Fibroblast of the aortic adventitia (primary cell): ENCODE measurements around the gene ESPL1. TPM values are rescaled to one million over a fixed set of nuclear protein-coding genes. Genes with fewer than 3 reads are reported as not detected.
A peak's percentile ranks its signal among the peaks of the same experiment; 100 is the strongest.

Experiments
- DNase-seq: peaks from one replicate; pipeline ENCODE4 v3.0.0-alpha.2; 2010; ENCODE audit warnings: low read depth
- H3K4me3 ChIP-seq: 2 replicates; pipeline ENCODE4 v1.5.1; 2011; ENCODE audit warnings: low read depth, mild to moderate bottlenecking, control low read depth, low read length, moderate library complexity
- CTCF ChIP-seq: IDR thresholded peaks from 2 replicates; pipeline ENCODE4 v1.5.1; 2011; ENCODE audit warnings: mild to moderate bottlenecking, low read length, control low read depth, inconsistent platforms; ENCODE audit not compliant: insufficient read depth
- total RNA-seq: library from RNA; depleted of rRNA; stranded (reverse); fragments of >200 nt; gene quantifications from 2 replicates; pipeline ENCODE4 v1.2.3, GENCODE V29; 2012; ENCODE audit warnings: low replicate concordance

Gene ESPL1
- total RNA-seq, 1 donor = 13.5 TPM

- peak overlapping the region; percentile 98 for H3K4me3 ChIP-seq
- DNase-seq = peak; percentile 73
These were observed 31.0 kb downstream of the ESPL1 start for GRCh38 chr12:53299101-53299453.

GRCh38 chr12:53299454-53300180, 31.5 kb downstream of the ESPL1 start, which contains the start of gene MYG1:
TSS of gene MYG1 (plus strand) at chr12:53299695. CDS start at chr12:53299738, 43 bp downstream.
- TF ChIP-seq CTCF = peak; percentile 41
- DNase-seq = peak; percentile 85
- peak within 1 kb of the TSS; percentile 98 for H3K4me3 ChIP-seq

More at GRCh38 chr12:53299101-53299453, 31.0 kb downstream of the ESPL1 start:
- no peak for TF ChIP-seq CTCF

GRCh38 chr12:53300187-53300586, 32.1 kb downstream of the ESPL1 start:
- DNase-seq = peak; percentile 47
- peak overlapping the region; percentile 98 for H3K4me3 ChIP-seq
- TF ChIP-seq CTCF = no peak

- DNase-seq = no peak
- H3K4me3 ChIP-seq = no peak overlapping the region
- no peak for TF ChIP-seq CTCF
These were observed 34.8 kb downstream of the ESPL1 start for GRCh38 chr12:53302903-53303302.

GRCh38 chr12:53306826-53307225, 38.7 kb downstream of the ESPL1 start:
- no peak for TF ChIP-seq CTCF
- no peak for DNase-seq
- no peak overlapping the region for H3K4me3 ChIP-seq

- DNase-seq = no peak
- TF ChIP-seq CTCF = no peak
- no peak overlapping the region for H3K4me3 ChIP-seq
These were observed 40.2 kb downstream of the ESPL1 start for GRCh38 chr12:53308276-53308675.

- H3K4me3 ChIP-seq = no peak overlapping the region
- no peak for TF ChIP-seq CTCF
- no peak for DNase-seq
These were observed 45.9 kb downstream of the ESPL1 start for GRCh38 chr12:53313996-53314395.
